GM12891 (cell line): Measurements from ENCODE around the gene NDUFA12.
A peak's percentile ranks its signal among the peaks of the same experiment; 100 is the strongest.

Source experiments
- DNase-seq: peaks from one replicate; pipeline ENCODE4 v3.0.0; 2011; ENCODE audit warnings: low spot score; ENCODE audit not compliant: insufficient read length
- FAIRE-seq: peaks from 2 replicates; lab custom pipeline; 2011; peaks lifted over from hg19 to GRCh38; lab: Jason Lieb, UNC
- PAX5 ChIP-seq: IDR thresholded peaks from 2 replicates; pipeline ENCODE4 v1.6.1; 2011; ENCODE audit warnings: low read length, moderate library complexity, mild to moderate bottlenecking; ENCODE audit not compliant: insufficient read depth, severe bottlenecking
- POLR2A ChIP-seq: IDR thresholded peaks from 2 replicates; pipeline ENCODE4 v1.6.1; 2011; ENCODE audit warnings: low read depth, low read length, control low read depth
- POLR2AphosphoS5 ChIP-seq: IDR thresholded peaks from 2 replicates; pipeline ENCODE4 v1.6.1; 2011; ENCODE audit warnings: low read depth, low read length, control low read depth
- POU2F2 ChIP-seq: IDR thresholded peaks from 2 replicates; pipeline ENCODE4 v1.6.1; 2011; ENCODE audit warnings: low read depth, mild to moderate bottlenecking, control low read depth, low read length, moderate library complexity
- SPI1 ChIP-seq: IDR thresholded peaks from 2 replicates; pipeline ENCODE4 v1.6.1; 2011; ENCODE audit warnings: low read depth, low read length, control low read depth
- TAF1 ChIP-seq: IDR thresholded peaks from 2 replicates; pipeline ENCODE4 v1.6.1; 2011; ENCODE audit warnings: low read depth, low read length, control low read depth

Gene NDUFA12

GRCh38 chr12:94951071-94951934 lies 52.2 kb downstream of the NDUFA12 start:
- FAIRE-seq: no peak

DNA sequence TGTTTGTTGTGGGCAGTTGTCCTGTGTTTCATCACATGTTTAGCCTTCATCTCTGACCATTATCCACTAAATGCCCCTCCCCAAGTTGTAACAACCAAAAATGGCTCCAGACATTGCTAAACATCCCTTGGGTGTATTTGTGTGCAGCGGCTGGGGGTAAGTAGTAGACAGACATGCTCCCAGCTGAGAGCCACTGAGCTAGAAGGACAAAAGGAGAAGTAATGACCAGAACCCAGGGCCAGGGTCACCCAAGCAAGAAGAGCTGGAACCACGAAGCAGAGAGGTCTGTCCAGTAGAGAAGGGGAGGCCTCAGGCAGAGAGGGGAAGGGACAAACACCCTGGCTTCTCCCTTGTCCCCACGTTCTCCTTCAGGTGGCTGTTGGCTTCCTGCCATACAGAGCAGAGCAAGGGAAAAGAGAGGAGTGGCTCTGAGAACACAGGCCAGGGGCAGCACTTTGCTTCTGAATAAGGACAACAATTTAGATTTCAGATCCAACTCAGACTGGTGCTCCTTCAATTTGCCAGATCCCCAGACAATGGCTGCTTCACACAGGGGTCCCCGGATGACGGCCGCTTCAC lies 55.2 kb downstream of the NDUFA12 start:
- DNase-seq (no peak), FAIRE-seq (no peak)
- TF ChIP-seq POU2F2 (no peak), PAX5 (no peak), TAF1 (no peak), POLR2AphosphoS5 (no peak), SPI1 (no peak), POLR2A (no peak)

More at GRCh38 chr12:94951071-94951934, 52.2 kb downstream of the NDUFA12 start:
- TF ChIP-seq POLR2A (no peak), POU2F2 (no peak), POLR2AphosphoS5 (no peak), SPI1 (no peak), TAF1 (no peak), PAX5 (no peak)
- DNase-seq: no peak

- DNase-seq (no peak), FAIRE-seq (no peak)
- TF ChIP-seq SPI1 (no peak), POLR2AphosphoS5 (no peak), PAX5 (no peak), POU2F2 (no peak), TAF1 (no peak), POLR2A (no peak)
Observed at GRCh38 chr12:94942663-94943062, 60.8 kb downstream of the NDUFA12 start.

- no peak for DNase-seq
- no peak for TF ChIP-seq TAF1
- TF ChIP-seq SPI1: no peak
- no peak for TF ChIP-seq POLR2AphosphoS5
- no peak for TF ChIP-seq POLR2A
- TF ChIP-seq POU2F2: no peak
- no peak for TF ChIP-seq PAX5
- FAIRE-seq: peak; percentile 81
Observed at GRCh38 chr12:94941440-94941862, 62.0 kb downstream of the NDUFA12 start.

GRCh38 chr12:94940771-94941170 lies 62.7 kb downstream of the NDUFA12 start:
- TF ChIP-seq PAX5 (no peak), POU2F2 (no peak), POLR2A (no peak), TAF1 (no peak), POLR2AphosphoS5 (no peak), SPI1 (no peak)
- DNase-seq (no peak), FAIRE-seq (no peak)

DNA sequence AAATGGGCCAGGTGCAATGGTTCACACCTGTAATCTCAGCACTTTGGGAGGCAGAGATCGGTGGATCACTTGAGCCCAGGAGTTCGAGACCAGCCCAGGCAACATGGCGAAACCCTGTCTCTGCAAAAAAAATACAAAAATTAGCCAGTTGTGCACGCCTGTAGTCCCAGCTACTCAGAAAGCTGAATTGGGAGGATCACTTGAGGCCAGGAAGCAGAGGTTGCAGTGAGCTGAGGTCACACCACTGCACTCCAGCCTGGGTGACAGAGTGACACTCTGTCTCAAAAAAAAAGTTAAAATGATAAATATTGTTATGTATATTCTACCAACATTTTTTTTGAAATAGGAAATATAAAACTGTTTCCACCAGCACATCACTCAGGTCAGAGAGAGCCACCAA lies 64.9 kb downstream of the NDUFA12 start:
- DNase-seq: no peak
- TF ChIP-seq POU2F2 (no peak), POLR2AphosphoS5 (no peak)
- FAIRE-seq: no peak

- no peak for FAIRE-seq
- DNase-seq: no peak
- no peak for TF ChIP-seq SPI1
- TF ChIP-seq POU2F2: no peak
- TF ChIP-seq POLR2AphosphoS5: no peak
- no peak for TF ChIP-seq PAX5
- no peak for TF ChIP-seq POLR2A
Observed at GRCh38 chr12:94930772-94931171, 72.7 kb downstream of the NDUFA12 start.

DNA sequence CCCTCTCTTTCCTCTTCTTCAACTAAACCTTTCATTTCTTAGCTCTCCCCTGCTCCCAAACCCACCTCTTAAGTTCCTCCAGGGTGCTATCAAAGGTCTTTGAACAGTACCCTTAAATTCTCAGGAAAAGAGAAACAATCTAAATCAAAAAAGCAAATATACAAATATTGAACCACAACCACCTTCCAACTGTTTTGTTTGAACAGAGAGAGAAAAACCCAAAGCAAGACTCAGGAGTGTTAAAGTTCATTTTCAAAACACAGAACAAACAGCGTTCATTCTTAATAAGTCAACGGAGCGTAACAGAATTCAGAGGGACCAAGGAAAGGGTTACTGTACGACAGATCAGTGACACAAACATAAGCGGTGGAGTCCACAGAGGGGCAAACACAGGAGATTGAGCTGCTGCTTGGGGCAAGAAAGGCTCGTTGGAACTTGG lies 73.3 kb downstream of the NDUFA12 start:
- TF ChIP-seq POLR2AphosphoS5 (no peak), PAX5 (no peak), POU2F2 (no peak), TAF1 (no peak), POLR2A (no peak), SPI1 (no peak)
- no peak for DNase-seq
- no peak for FAIRE-seq

DNA sequence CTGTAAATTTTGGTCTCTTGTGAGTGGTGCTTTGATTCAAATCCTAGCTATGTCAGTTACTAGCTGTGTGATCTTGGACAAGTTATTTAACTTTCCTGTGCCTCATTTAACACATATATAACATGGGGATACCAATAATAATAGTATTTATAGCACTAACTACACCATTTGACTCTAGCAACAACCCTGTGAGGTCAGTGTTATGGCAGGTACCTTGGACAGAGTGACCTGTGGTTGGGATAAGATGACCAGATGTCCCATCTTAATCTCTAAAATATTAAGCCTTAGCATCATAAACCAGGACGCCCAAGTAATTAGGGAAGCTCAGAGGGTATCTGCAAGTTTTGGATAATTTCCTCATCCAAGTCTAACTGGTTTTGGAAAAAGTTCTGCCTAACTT lies 73.7 kb downstream of the NDUFA12 start:
- no peak for DNase-seq
- TF ChIP-seq SPI1 (no peak), POU2F2 (no peak)
- no peak for FAIRE-seq

DNA sequence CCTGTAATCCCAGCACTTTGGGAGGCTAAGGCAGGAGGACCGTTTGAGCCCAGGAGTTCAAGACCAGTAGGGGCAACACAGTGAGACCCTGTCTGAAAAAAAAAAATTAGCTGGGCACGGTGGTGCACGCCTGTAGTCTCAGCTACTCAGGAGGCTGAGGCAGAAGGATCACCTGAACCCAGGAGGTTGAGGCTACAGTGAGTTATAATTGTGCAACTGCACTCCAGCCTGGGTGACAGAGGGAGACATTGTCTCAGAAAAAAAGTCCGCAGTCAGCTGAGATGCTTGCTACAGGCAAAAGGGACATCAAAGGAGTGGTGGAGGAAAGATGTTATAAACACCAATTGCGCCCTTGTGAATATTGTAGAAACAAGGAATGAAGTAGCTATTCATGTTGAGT lies 77.8 kb downstream of the NDUFA12 start:
- FAIRE-seq: no peak
- no peak for DNase-seq
- TF ChIP-seq PAX5 (no peak), POLR2A (no peak), POU2F2 (no peak), POLR2AphosphoS5 (no peak), SPI1 (no peak), TAF1 (no peak)
